ENCODE data around the gene ITGA3.

ITGA3 gene

GRCh38 chr17:50114401-50114800, 58.5 kb downstream of the ITGA3 start:
- H3K27ac ChIP-seq: no peak overlapping the region
- no peak overlapping the region for H2AFZ ChIP-seq
- no peak for TF ChIP-seq CTCF (IDR thresholded peaks at IDR 0.05)
- no peak overlapping the region for H3K4me3 ChIP-seq (ENCODE audit: low read depth, low read length)
- no peaks in the 10 kb centered on the region for H3K27me3 ChIP-seq (ENCODE audit: control insufficient read depth, insufficient read depth, low read length)
- H3K9ac ChIP-seq: no peak overlapping the region
- H3K4me2 ChIP-seq (ENCODE audit: low read length): no peak overlapping the region
- no peaks in the 10 kb centered on the region for H3K36me3 ChIP-seq (ENCODE audit: control insufficient read depth, insufficient read depth, low read length)
- H3K79me2 ChIP-seq: no peaks in the 10 kb centered on the region
- no peaks in the 10 kb centered on the region for H3K9me3 ChIP-seq (ENCODE audit: control insufficient read depth, low read length)
- H3K4me1 ChIP-seq: peaks cover 20% of the 10 kb centered on the region

GRCh38 chr17:50114849-50115357, 59.0 kb downstream of the ITGA3 start:
- Histone ChIP-seq H3K36me3 (ENCODE audit: control insufficient read depth, insufficient read depth, low read length) (no peaks in the 10 kb centered on the region), H3K4me1 (peaks cover 20% of the 10 kb centered on the region)

GRCh38 chr17:50115756-50116155, 59.8 kb downstream of the ITGA3 start:
- Histone ChIP-seq H2AFZ (no peak overlapping the region), H3K9ac (no peak overlapping the region)

More at GRCh38 chr17:50114849-50115357, 59.0 kb downstream of the ITGA3 start:
- H2AFZ ChIP-seq: no peak overlapping the region
- no peak overlapping the region for H3K27ac ChIP-seq
- H3K4me3 ChIP-seq (ENCODE audit: low read depth, low read length): no peak overlapping the region
- no peak overlapping the region for H3K9ac ChIP-seq
- TF ChIP-seq CTCF (IDR thresholded peaks at IDR 0.05): peak; percentile 42
- H3K27me3 ChIP-seq (ENCODE audit: control insufficient read depth, insufficient read depth, low read length): no peaks in the 10 kb centered on the region
- H3K4me2 ChIP-seq (ENCODE audit: low read length): no peak overlapping the region
- H3K79me2 ChIP-seq: no peaks in the 10 kb centered on the region
- H3K9me3 ChIP-seq (ENCODE audit: control insufficient read depth, low read length): no peaks in the 10 kb centered on the region

GRCh38 chr17:50117202-50118051, 61.5 kb downstream of the ITGA3 start:
- Histone ChIP-seq H3K9ac (no peak overlapping the region), H3K27me3 (ENCODE audit: control insufficient read depth, insufficient read depth, low read length) (no peaks in the 10 kb centered on the region), H2AFZ (peak overlapping the region; percentile 74), H3K9me3 (ENCODE audit: control insufficient read depth, low read length) (no peaks in the 10 kb centered on the region), H3K4me3 (ENCODE audit: low read depth, low read length) (no peak overlapping the region), H3K4me1 (peaks cover 11% of the 10 kb centered on the region), H3K36me3 (ENCODE audit: control insufficient read depth, insufficient read depth, low read length) (no peaks in the 10 kb centered on the region), H3K4me2 (ENCODE audit: low read length) (no peak overlapping the region), H3K27ac (no peak overlapping the region), H3K79me2 (no peaks in the 10 kb centered on the region)
- peak; percentile 82 for TF ChIP-seq CTCF (IDR thresholded peaks at IDR 0.05)

More at GRCh38 chr17:50115756-50116155, 59.8 kb downstream of the ITGA3 start:
- Histone ChIP-seq H3K9me3 (ENCODE audit: control insufficient read depth, low read length) (no peaks in the 10 kb centered on the region), H3K27me3 (ENCODE audit: control insufficient read depth, insufficient read depth, low read length) (no peaks in the 10 kb centered on the region), H3K27ac (no peak overlapping the region), H3K4me1 (peaks cover 20% of the 10 kb centered on the region), H3K4me3 (ENCODE audit: low read depth, low read length) (no peak overlapping the region), H3K79me2 (no peaks in the 10 kb centered on the region), H3K36me3 (ENCODE audit: control insufficient read depth, insufficient read depth, low read length) (no peaks in the 10 kb centered on the region), H3K4me2 (ENCODE audit: low read length) (no peak overlapping the region)
- TF ChIP-seq CTCF (IDR thresholded peaks at IDR 0.05): no peak

All from parathyroid adenoma (tissue), 2 donors.